Liver (tissue), 9 donors: Measurements from ENCODE around the gene PAQR3. TPM values are rescaled to one million over a fixed set of nuclear protein-coding genes. Genes with fewer than 3 reads are reported as not detected.

ENCODE experiments used
- DNase-seq: peaks from one replicate; pipeline ENCODE4 v3.0.0-alpha.2; 2017; ENCODE audit warnings: low spot score
- H3K27ac ChIP-seq, 2 donors: one replicate each; pipeline ENCODE4 v1.7.0; 2013; ENCODE audit warnings: inconsistent platforms in 2 of 2, low read length in 2 of 2, control low read depth in 1 of 2, low read depth in 1 of 2, mild to moderate bottlenecking in 1 of 2
- H3K27me3 ChIP-seq, 4 donors: one replicate each; pipeline versions ENCODE4 v1.6.1 to v1.7.0; 2013; ENCODE audit warnings: low read length in 3 of 4, inconsistent platforms in 1 of 4, mild to moderate bottlenecking in 1 of 4, moderate library complexity in 1 of 4; ENCODE audit not compliant: control insufficient read depth in 4 of 4, insufficient read depth in 4 of 4
- H3K36me3 ChIP-seq, 4 donors: one replicate each; pipeline versions ENCODE4 v1.6.1 to v1.7.0; 2013; ENCODE audit warnings: low read length in 3 of 4, mild to moderate bottlenecking in 3 of 4, low read depth in 1 of 4, moderate library complexity in 1 of 4; ENCODE audit not compliant: control insufficient read depth in 4 of 4, insufficient read depth in 3 of 4
- H3K4me1 ChIP-seq, 4 donors: one replicate each; pipeline versions ENCODE4 v1.6.1 to v1.7.0; 2013; ENCODE audit warnings: low read length in 3 of 4, mild to moderate bottlenecking in 3 of 4, moderate library complexity in 1 of 4; ENCODE audit not compliant: control insufficient read depth in 4 of 4, insufficient read depth in 4 of 4
- H3K4me3 ChIP-seq, 3 donors: one replicate each; pipeline versions ENCODE4 v1.6.1 to v1.7.0; 2013; ENCODE audit warnings: low read length in 3 of 3, control low read depth in 1 of 3, low read depth in 1 of 3, mild to moderate bottlenecking in 1 of 3
- H3K9ac ChIP-seq, 2 donors: one replicate each; pipeline ENCODE4 v1.7.0; 2013; ENCODE audit warnings: low read length in 2 of 2, mild to moderate bottlenecking in 2 of 2, moderate library complexity in 2 of 2, control low read depth in 1 of 2, low read depth in 1 of 2
- H3K9me3 ChIP-seq, 4 donors: one replicate each; pipeline versions ENCODE4 v1.6.1 to v1.7.0; 2013; ENCODE audit warnings: low read length in 3 of 4; ENCODE audit not compliant: control insufficient read depth in 4 of 4
- ATF3 ChIP-seq: IDR thresholded peaks from 2 replicates; pipeline ENCODE4 v1.6.1; 2016; ENCODE audit warnings: antibody characterized with exemption
- EGR1 ChIP-seq, 2 donors: IDR thresholded peaks; 2 replicates each; pipeline ENCODE4 v1.6.1; 2016 to 2018; ENCODE audit warnings: antibody characterized with exemption in 2 of 2, low read depth in 2 of 2
- FOXA1 ChIP-seq: IDR thresholded peaks from 2 replicates; pipeline ENCODE4 v1.6.1; 2016; ENCODE audit warnings: antibody characterized with exemption
- FOXA2 ChIP-seq: IDR thresholded peaks from 2 replicates; pipeline ENCODE4 v1.6.1; 2016; ENCODE audit warnings: antibody characterized with exemption
- GABPA ChIP-seq, 2 donors: IDR thresholded peaks in 1 of 2; conservative IDR thresholded peaks in 1 of 2; 2 replicates each; pipeline ENCODE4 v1.6.1; 2016; ENCODE audit warnings: antibody characterized with exemption in 2 of 2, mild to moderate bottlenecking in 1 of 2, moderate library complexity in 1 of 2
- HNF4A ChIP-seq, 2 donors: conservative IDR thresholded peaks; 2 replicates each; pipeline ENCODE4 v1.6.1; 2016; ENCODE audit warnings: antibody characterized with exemption in 2 of 2, mild to moderate bottlenecking in 2 of 2
- HNF4G ChIP-seq: IDR thresholded peaks from 2 replicates; pipeline ENCODE4 v1.6.1; 2016; ENCODE audit warnings: antibody characterized with exemption
- JUND ChIP-seq, 2 donors: IDR thresholded peaks; 2 replicates each; pipeline ENCODE4 v1.6.1; 2016; ENCODE audit warnings: antibody characterized with exemption in 2 of 2
- MAX ChIP-seq: IDR thresholded peaks from 2 replicates; pipeline ENCODE4 v1.6.1; 2016; ENCODE audit warnings: antibody characterized with exemption
- NR2F2 ChIP-seq: IDR thresholded peaks from 2 replicates; pipeline ENCODE4 v1.6.1; 2016; ENCODE audit warnings: antibody characterized with exemption
- RXRA ChIP-seq, 2 donors: IDR thresholded peaks; 2 replicates each; pipeline ENCODE4 v1.6.1; 2017 to 2018; ENCODE audit warnings: antibody characterized with exemption in 2 of 2, mild to moderate bottlenecking in 1 of 2
- SP1 ChIP-seq: IDR thresholded peaks from 2 replicates; pipeline ENCODE4 v1.6.1; 2018; ENCODE audit warnings: antibody characterized with exemption, mild to moderate bottlenecking
- TAF1 ChIP-seq: conservative IDR thresholded peaks from 2 replicates; pipeline ENCODE4 v1.6.1; 2016; ENCODE audit warnings: antibody characterized with exemption, mild to moderate bottlenecking
- YY1 ChIP-seq: IDR thresholded peaks from 2 replicates; pipeline ENCODE4 v1.6.1; 2016; ENCODE audit warnings: antibody characterized with exemption, mild to moderate bottlenecking
- ZBTB33 ChIP-seq: IDR thresholded peaks from 2 replicates; pipeline ENCODE4 v1.6.1; 2016; ENCODE audit warnings: antibody characterized with exemption
- WGBS: extraction: QIAGEN DNeasy Blood & Tissue Kit; methylation state at CpG from one replicate; pipeline ENCODE4 v1.1.7; 2013; 5-methylcytosine and 5-hydroxymethylcytosine counted together
- polyA plus RNA-seq, 2 donors: library from polyadenylated mRNA; stranded (reverse) in 1 of 2; unstranded in 1 of 2; fragments of 200-250 nt in 1 of 2; fragments of >200 nt in 1 of 2; fragmentation: Nextera tagmentation in 1 of 2; extraction: Ambion mirVana in 1 of 2; gene quantifications; one replicate each; pipeline versions ENCODE4 v1.2.1 to v1.2.3, GENCODE V29; 2013 to 2015
- total RNA-seq, 2 donors: library from RNA; depleted of rRNA; stranded (reverse); fragments of >200 nt; gene quantifications; one replicate each; pipeline ENCODE4 v1.2.3, GENCODE V29; 2014
- TF ChIP-seq, protein P1 (sequence below): IDR thresholded peaks from 2 replicates; pipeline ENCODE4 v1.6.1; 2016; ENCODE audit warnings: antibody characterized with exemption, mild to moderate bottlenecking
- TF ChIP-seq, protein P2 (sequence below): fragments of 150-350 bp; IDR thresholded peaks from 2 replicates; pipeline ENCODE4 v1.5.1; 2017; ENCODE audit warnings: improper control_type of control experiment, low read depth, low read length; ENCODE audit not compliant: missing input control
- donor health status: healthy.
- donor health status: healthy.
- donor health status: healthy.
- donor health status: healthy.
- donor health status: healthy.

Gene PAQR3
- total and polyA plus RNA-seq, 4 donors: 2.8 to 8.3 (median 5.6) TPM

- H3K27me3 ChIP-seq: no peaks in the 10 kb centered on the region
- H3K27ac ChIP-seq: no peak overlapping the region
- TF ChIP-seq, protein P1, sequence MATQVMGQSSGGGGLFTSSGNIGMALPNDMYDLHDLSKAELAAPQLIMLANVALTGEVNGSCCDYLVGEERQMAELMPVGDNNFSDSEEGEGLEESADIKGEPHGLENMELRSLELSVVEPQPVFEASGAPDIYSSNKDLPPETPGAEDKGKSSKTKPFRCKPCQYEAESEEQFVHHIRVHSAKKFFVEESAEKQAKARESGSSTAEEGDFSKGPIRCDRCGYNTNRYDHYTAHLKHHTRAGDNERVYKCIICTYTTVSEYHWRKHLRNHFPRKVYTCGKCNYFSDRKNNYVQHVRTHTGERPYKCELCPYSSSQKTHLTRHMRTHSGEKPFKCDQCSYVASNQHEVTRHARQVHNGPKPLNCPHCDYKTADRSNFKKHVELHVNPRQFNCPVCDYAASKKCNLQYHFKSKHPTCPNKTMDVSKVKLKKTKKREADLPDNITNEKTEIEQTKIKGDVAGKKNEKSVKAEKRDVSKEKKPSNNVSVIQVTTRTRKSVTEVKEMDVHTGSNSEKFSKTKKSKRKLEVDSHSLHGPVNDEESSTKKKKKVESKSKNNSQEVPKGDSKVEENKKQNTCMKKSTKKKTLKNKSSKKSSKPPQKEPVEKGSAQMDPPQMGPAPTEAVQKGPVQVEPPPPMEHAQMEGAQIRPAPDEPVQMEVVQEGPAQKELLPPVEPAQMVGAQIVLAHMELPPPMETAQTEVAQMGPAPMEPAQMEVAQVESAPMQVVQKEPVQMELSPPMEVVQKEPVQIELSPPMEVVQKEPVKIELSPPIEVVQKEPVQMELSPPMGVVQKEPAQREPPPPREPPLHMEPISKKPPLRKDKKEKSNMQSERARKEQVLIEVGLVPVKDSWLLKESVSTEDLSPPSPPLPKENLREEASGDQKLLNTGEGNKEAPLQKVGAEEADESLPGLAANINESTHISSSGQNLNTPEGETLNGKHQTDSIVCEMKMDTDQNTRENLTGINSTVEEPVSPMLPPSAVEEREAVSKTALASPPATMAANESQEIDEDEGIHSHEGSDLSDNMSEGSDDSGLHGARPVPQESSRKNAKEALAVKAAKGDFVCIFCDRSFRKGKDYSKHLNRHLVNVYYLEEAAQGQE: no peak
- TF ChIP-seq FOXA2 (no peak), ATF3 (no peak), GABPA (IDR thresholded peaks at IDR 0.05 in 1 of 2, conservative IDR thresholded peaks at IDR 0.05 in 1 of 2) (no peak), FOXA1 (no peak), YY1 (no peak), TAF1 (no peak), ZBTB33 (no peak), HNF4A (conservative IDR thresholded peaks at IDR 0.05) (no peak), SP1 (no peak), RXRA (IDR thresholded peaks at IDR 0.05) (no peak)
- TF ChIP-seq, protein P2, sequence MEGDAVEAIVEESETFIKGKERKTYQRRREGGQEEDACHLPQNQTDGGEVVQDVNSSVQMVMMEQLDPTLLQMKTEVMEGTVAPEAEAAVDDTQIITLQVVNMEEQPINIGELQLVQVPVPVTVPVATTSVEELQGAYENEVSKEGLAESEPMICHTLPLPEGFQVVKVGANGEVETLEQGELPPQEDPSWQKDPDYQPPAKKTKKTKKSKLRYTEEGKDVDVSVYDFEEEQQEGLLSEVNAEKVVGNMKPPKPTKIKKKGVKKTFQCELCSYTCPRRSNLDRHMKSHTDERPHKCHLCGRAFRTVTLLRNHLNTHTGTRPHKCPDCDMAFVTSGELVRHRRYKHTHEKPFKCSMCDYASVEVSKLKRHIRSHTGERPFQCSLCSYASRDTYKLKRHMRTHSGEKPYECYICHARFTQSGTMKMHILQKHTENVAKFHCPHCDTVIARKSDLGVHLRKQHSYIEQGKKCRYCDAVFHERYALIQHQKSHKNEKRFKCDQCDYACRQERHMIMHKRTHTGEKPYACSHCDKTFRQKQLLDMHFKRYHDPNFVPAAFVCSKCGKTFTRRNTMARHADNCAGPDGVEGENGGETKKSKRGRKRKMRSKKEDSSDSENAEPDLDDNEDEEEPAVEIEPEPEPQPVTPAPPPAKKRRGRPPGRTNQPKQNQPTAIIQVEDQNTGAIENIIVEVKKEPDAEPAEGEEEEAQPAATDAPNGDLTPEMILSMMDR: no peak
- H3K9me3 ChIP-seq: no peaks in the 10 kb centered on the region
- no peak overlapping the region for H3K9ac ChIP-seq
- H3K4me3 ChIP-seq: no peak overlapping the region
- H3K36me3 ChIP-seq: no peaks in the 10 kb centered on the region
- DNase-seq: no peak
- H3K4me1 ChIP-seq: no peaks in the 10 kb centered on the region
- WGBS: 88% methylated on average over 2 of the region's 2 CpGs
Observed at GRCh38 chr4:78962597-78963115, 23.4 kb upstream of the PAQR3 start.

DNA sequence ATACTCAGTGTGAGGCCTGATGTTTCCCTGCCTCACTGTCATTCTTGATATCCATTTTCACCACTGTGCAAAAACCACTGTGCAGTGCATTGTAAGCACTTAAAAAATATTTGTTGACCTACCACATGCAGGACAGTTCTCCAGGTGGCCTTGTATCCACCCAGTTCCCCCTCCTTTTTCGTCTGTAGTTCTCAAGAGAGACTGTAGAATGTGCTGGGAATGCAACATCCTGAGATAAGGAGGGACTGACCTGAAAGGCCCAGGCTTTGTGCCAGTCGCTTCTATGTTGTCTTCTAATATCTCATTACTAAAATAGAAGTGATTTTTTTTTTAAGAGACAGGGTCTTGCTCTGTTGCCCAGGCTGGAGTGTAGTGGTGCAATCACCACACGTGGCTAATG is 21.7 kb upstream of the PAQR3 start:
- TF ChIP-seq HNF4A (conservative IDR thresholded peaks at IDR 0.05): no peak
- TF ChIP-seq ATF3: no peak
- TF ChIP-seq TAF1: no peak
- no peak for TF ChIP-seq SP1
- no peak for TF ChIP-seq ZBTB33
- no peak for TF ChIP-seq RXRA (IDR thresholded peaks at IDR 0.05)
- TF ChIP-seq, protein P2: no peak
- no peak for TF ChIP-seq EGR1 (IDR thresholded peaks at IDR 0.05; ENCODE audit: low read depth in 2 of 2)
- no peak for TF ChIP-seq HNF4G
- no peak for TF ChIP-seq FOXA2
- TF ChIP-seq JUND (IDR thresholded peaks at IDR 0.05): no peak
- no peak for TF ChIP-seq NR2F2
- no peak for TF ChIP-seq YY1
- no peak for TF ChIP-seq GABPA (IDR thresholded peaks at IDR 0.05 in 1 of 2, conservative IDR thresholded peaks at IDR 0.05 in 1 of 2)
- no peak for TF ChIP-seq MAX
- no peak for DNase-seq
- no peaks in the 10 kb centered on the region for H3K4me1 ChIP-seq
- H3K27ac ChIP-seq: no peak overlapping the region
- H3K9me3 ChIP-seq: no peaks in the 10 kb centered on the region
- no peaks in the 10 kb centered on the region for H3K36me3 ChIP-seq
- no peak overlapping the region for H3K4me3 ChIP-seq
- WGBS: 78% methylated on average over 3 of the region's 3 CpGs
- no peak overlapping the region for H3K9ac ChIP-seq
- H3K27me3 ChIP-seq: no peaks in the 10 kb centered on the region
